ENCODE measurements around the gene GALNT9. TPM values are rescaled to one million over a fixed set of nuclear protein-coding genes. Genes with fewer than 3 reads are reported as not detected.

Gene GALNT9
- total RNA-seq, 1 experiment from 2014 or later = 0.54 TPM

- no TSS peak for BruUV-seq (replicated peaks)
These were observed 126.3 kb downstream of the GALNT9 start for GRCh38 chr12:132202929-132203721.

GRCh38 chr12:132201391-132202120 is 127.8 kb downstream of the GALNT9 start:
- Mint-ChIP-seq H3K27me3 (ENCODE audit: unreplicated experiment) (peaks cover 81% of the 10 kb centered on the region), H3K9me3 (ENCODE audit: low read depth, unreplicated experiment) (no peaks in the 10 kb centered on the region), H3K36me3 (ENCODE audit: insufficient read depth, unreplicated experiment) (no peaks in the 10 kb centered on the region), H3K4me3 (ENCODE audit: low read depth, unreplicated experiment) (no peak overlapping the region), H3K27ac (ENCODE audit: unreplicated experiment) (no peak overlapping the region), H3K4me1 (ENCODE audit: low read depth, unreplicated experiment) (no peaks in the 10 kb centered on the region)
- no peak for TF ChIP-seq CTCF (IDR thresholded peaks at IDR 0.05; ENCODE audit: unreplicated experiment)
- BruUV-seq (replicated peaks) = no TSS peak
- CTCF ChIA-PET = no interaction called here
- no peak for DNase-seq
- intact Hi-C loops (cut with micrococcal nuclease; ENCODE audit: unreplicated experiment) = no loop called here

More at GRCh38 chr12:132202929-132203721, 126.3 kb downstream of the GALNT9 start:
- CTCF ChIA-PET = no interaction called here
- no peak overlapping the region for H3K27ac Mint-ChIP-seq (ENCODE audit: unreplicated experiment)
- intact Hi-C loops (cut with micrococcal nuclease; ENCODE audit: unreplicated experiment) = no loop called here
- H3K4me1 Mint-ChIP-seq (ENCODE audit: low read depth, unreplicated experiment) = no peaks in the 10 kb centered on the region
- peaks cover 86% of the 10 kb centered on the region for H3K27me3 Mint-ChIP-seq (ENCODE audit: unreplicated experiment)
- H3K4me3 Mint-ChIP-seq (ENCODE audit: low read depth, unreplicated experiment) = no peak overlapping the region
- TF ChIP-seq CTCF (IDR thresholded peaks at IDR 0.05; ENCODE audit: unreplicated experiment) = no peak
- H3K36me3 Mint-ChIP-seq (ENCODE audit: insufficient read depth, unreplicated experiment) = no peaks in the 10 kb centered on the region
- no peak for DNase-seq
- no peaks in the 10 kb centered on the region for H3K9me3 Mint-ChIP-seq (ENCODE audit: low read depth, unreplicated experiment)

GRCh38 chr12:132200800-132201199 is 128.6 kb downstream of the GALNT9 start:
- no peaks in the 10 kb centered on the region for H3K36me3 Mint-ChIP-seq (ENCODE audit: insufficient read depth, unreplicated experiment)
- H3K9me3 Mint-ChIP-seq (ENCODE audit: low read depth, unreplicated experiment) = no peaks in the 10 kb centered on the region
- H3K27ac Mint-ChIP-seq (ENCODE audit: unreplicated experiment) = no peak overlapping the region
- no peaks in the 10 kb centered on the region for H3K4me1 Mint-ChIP-seq (ENCODE audit: low read depth, unreplicated experiment)
- no peak for TF ChIP-seq CTCF (IDR thresholded peaks at IDR 0.05; ENCODE audit: unreplicated experiment)
- peaks cover 81% of the 10 kb centered on the region for H3K27me3 Mint-ChIP-seq (ENCODE audit: unreplicated experiment)
- no peak for DNase-seq
- H3K4me3 Mint-ChIP-seq (ENCODE audit: low read depth, unreplicated experiment) = no peak overlapping the region
- no TSS peak for BruUV-seq (replicated peaks)
- CTCF ChIA-PET = no interaction called here
- intact Hi-C loops (cut with micrococcal nuclease; ENCODE audit: unreplicated experiment) = no loop called here

GRCh38 chr12:132199526-132200319 is 129.7 kb downstream of the GALNT9 start:
- no peaks in the 10 kb centered on the region for H3K4me1 Mint-ChIP-seq (ENCODE audit: low read depth, unreplicated experiment)
- intact Hi-C loops (cut with micrococcal nuclease; ENCODE audit: unreplicated experiment) = no loop called here
- no peak overlapping the region for H3K4me3 Mint-ChIP-seq (ENCODE audit: low read depth, unreplicated experiment)
- no peaks in the 10 kb centered on the region for H3K9me3 Mint-ChIP-seq (ENCODE audit: low read depth, unreplicated experiment)
- no TSS peak for BruUV-seq (replicated peaks)
- no peak for TF ChIP-seq CTCF (IDR thresholded peaks at IDR 0.05; ENCODE audit: unreplicated experiment)
- peaks cover 81% of the 10 kb centered on the region for H3K27me3 Mint-ChIP-seq (ENCODE audit: unreplicated experiment)
- no peak overlapping the region for H3K27ac Mint-ChIP-seq (ENCODE audit: unreplicated experiment)
- H3K36me3 Mint-ChIP-seq (ENCODE audit: insufficient read depth, unreplicated experiment) = no peaks in the 10 kb centered on the region
- CTCF ChIA-PET = no interaction called here
- DNase-seq = no peak

Measured in Calu3 (cell line).